OCI-LY1 (cell line): Measurements from ENCODE around the gene CPSF4L.

Source experiments
- H2AFZ ChIP-seq: fragments of 200-600 bp; sonication (generic), shearing (Covaris generic); 2 replicates; pipeline ENCODE4 v1.6.0; 2014; ENCODE audit warnings: antibody characterized with exemption, mild to moderate bottlenecking, low read length
- H3F3A ChIP-seq: fragments of 200-600 bp; sonication (generic), shearing (Covaris generic); 2 replicates; pipeline ENCODE4 v1.6.0; 2014; ENCODE audit warnings: mild to moderate bottlenecking, antibody characterized with exemption, low read length, moderate library complexity; ENCODE audit not compliant: insufficient read depth
- H3K27ac ChIP-seq: fragments of 200-600 bp; sonication (generic); 2 replicates; pipeline ENCODE4 v1.5.1; 2014; ENCODE audit warnings: low read length, mixed run types, mild to moderate bottlenecking, low read depth; ENCODE audit not compliant: poor library complexity, severe bottlenecking
- H3K27me3 ChIP-seq: fragments of 200-600 bp; sonication (generic); 2 replicates; pipeline ENCODE4 v1.6.0; 2014; ENCODE audit warnings: antibody characterized with exemption, mild to moderate bottlenecking, low read length, moderate library complexity; ENCODE audit not compliant: insufficient read depth
- H3K36me3 ChIP-seq: fragments of 200-600 bp; sonication (generic); 2 replicates; pipeline ENCODE4 v1.6.1; 2014; ENCODE audit warnings: mild to moderate bottlenecking, antibody characterized with exemption, low read length, moderate library complexity, mixed read lengths; ENCODE audit not compliant: insufficient read depth
- H3K4me1 ChIP-seq: fragments of 200-600 bp; sonication (generic); 2 replicates; pipeline ENCODE4 v1.5.1; 2014; ENCODE audit warnings: mild to moderate bottlenecking, low read length, moderate library complexity; ENCODE audit not compliant: insufficient read depth, severe bottlenecking
- H3K4me2 ChIP-seq: fragments of 200-600 bp; sonication (generic), shearing (Covaris generic); 2 replicates; pipeline ENCODE4 v1.6.1; 2014; ENCODE audit warnings: low read length
- H3K4me3 ChIP-seq: fragments of 200-600 bp; sonication (generic); 2 replicates; pipeline ENCODE4 v1.5.1; 2014; ENCODE audit warnings: low read length, low read depth, mild to moderate bottlenecking, mixed read lengths; ENCODE audit not compliant: poor library complexity, severe bottlenecking
- H3K79me2 ChIP-seq: fragments of 200-600 bp; shearing (Covaris generic); 2 replicates; pipeline ENCODE4 v1.6.1; 2016; ENCODE audit warnings: mixed run types, low read length, mixed read lengths; ENCODE audit not compliant: insufficient read depth
- H3K9ac ChIP-seq: fragments of 200-600 bp; sonication (generic), shearing (Covaris generic); 2 replicates; pipeline ENCODE4 v1.6.1; 2014; ENCODE audit warnings: mild to moderate bottlenecking, low read length, mixed read lengths
- H3K9me2 ChIP-seq: fragments of 200-600 bp; sonication (generic), shearing (Covaris generic); 2 replicates; pipeline ENCODE4 v1.6.1; 2014; ENCODE audit warnings: low read depth, mild to moderate bottlenecking, low read length, mixed read lengths
- H3K9me3 ChIP-seq: fragments of 200-600 bp; shearing (Covaris generic); 2 replicates; pipeline ENCODE4 v1.6.1; 2014; ENCODE audit warnings: low read length, mixed read lengths
- H4K20me1 ChIP-seq: fragments of 200-600 bp; sonication (generic), shearing (Covaris generic); 2 replicates; pipeline ENCODE4 v1.6.0; 2016; ENCODE audit warnings: mild to moderate bottlenecking, low read length; ENCODE audit not compliant: insufficient read depth
- EZH2 ChIP-seq: fragments of 200-600 bp; sonication (generic), shearing (Covaris generic); IDR thresholded peaks from 2 replicates; pipeline ENCODE4 v1.8.0; 2017; ENCODE audit warnings: borderline replicate concordance, mixed run types, mild to moderate bottlenecking, antibody characterized with exemption, low read length, moderate library complexity, mixed read lengths
- TF ChIP-seq, protein P1 (sequence below): fragments of 200-600 bp; sonication (generic), shearing (Covaris generic); IDR thresholded peaks from 2 replicates; pipeline ENCODE4 v1.5.1; 2017; ENCODE audit warnings: mild to moderate bottlenecking, antibody characterized with exemption, low read length, moderate library complexity, mixed read lengths

The CPSF4L gene

DNA sequence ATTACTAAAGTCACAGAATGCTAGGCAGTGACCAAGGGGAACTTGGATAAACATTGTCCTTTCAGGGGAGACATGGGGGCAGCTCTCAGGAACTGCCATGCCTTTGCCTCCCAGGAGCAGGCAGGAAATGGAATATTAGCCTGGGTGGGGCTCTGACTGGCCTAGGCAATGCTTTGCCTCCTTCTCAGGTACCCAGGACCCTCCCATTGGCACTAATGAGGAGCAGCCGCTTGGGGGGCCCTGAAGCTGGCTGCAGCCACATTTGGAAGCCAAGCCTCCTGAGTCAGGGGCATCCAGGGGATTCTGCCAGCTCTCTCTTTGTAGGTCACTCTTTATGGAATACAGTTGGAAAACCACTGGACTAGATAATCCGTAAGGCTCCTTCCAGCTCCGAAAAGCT, 5.5 kb downstream of the CPSF4L start:
- H3K9ac ChIP-seq, result no peak overlapping the region
- H3K27me3 ChIP-seq, result no peaks in the 10 kb centered on the region
- no peaks in the 10 kb centered on the region for H3F3A ChIP-seq
- H3K4me3 ChIP-seq, result no peak overlapping the region
- TF ChIP-seq, protein P1, sequence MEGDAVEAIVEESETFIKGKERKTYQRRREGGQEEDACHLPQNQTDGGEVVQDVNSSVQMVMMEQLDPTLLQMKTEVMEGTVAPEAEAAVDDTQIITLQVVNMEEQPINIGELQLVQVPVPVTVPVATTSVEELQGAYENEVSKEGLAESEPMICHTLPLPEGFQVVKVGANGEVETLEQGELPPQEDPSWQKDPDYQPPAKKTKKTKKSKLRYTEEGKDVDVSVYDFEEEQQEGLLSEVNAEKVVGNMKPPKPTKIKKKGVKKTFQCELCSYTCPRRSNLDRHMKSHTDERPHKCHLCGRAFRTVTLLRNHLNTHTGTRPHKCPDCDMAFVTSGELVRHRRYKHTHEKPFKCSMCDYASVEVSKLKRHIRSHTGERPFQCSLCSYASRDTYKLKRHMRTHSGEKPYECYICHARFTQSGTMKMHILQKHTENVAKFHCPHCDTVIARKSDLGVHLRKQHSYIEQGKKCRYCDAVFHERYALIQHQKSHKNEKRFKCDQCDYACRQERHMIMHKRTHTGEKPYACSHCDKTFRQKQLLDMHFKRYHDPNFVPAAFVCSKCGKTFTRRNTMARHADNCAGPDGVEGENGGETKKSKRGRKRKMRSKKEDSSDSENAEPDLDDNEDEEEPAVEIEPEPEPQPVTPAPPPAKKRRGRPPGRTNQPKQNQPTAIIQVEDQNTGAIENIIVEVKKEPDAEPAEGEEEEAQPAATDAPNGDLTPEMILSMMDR, result no peak
- TF ChIP-seq EZH2, result no peak
- H3K36me3 ChIP-seq, result no peaks in the 10 kb centered on the region
- H3K9me3 ChIP-seq, result no peaks in the 10 kb centered on the region
- H3K4me2 ChIP-seq, result no peak overlapping the region
- H3K27ac ChIP-seq, result no peak overlapping the region
- H3K79me2 ChIP-seq, result no peaks in the 10 kb centered on the region
- no peaks in the 10 kb centered on the region for H4K20me1 ChIP-seq
- no peaks in the 10 kb centered on the region for H3K9me2 ChIP-seq
- no peaks in the 10 kb centered on the region for H3K4me1 ChIP-seq
- H2AFZ ChIP-seq, result no peak overlapping the region

DNA sequence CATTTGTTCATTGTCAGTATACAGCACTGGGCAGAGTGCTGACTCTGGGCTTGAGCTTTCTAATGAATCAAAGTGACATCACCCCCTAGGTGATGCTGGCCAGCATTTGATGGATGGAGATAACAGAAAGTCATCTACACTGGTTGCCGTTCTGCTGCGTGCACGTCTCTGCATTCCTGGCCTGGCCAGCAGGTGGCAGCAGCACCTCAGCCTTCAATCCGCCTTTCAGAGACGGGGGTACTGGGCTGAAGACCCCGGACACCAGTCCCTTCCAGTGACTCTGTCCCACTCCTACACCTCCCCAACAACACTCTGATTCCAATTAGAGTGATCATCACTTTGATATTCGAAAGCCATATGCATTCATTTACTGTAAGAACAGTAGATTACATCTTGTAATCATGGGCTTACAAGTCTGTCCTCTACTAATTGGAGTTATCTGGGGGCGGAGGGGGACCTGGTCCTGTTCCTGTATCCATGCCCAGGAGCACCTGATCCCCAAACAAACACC, 6.0 kb downstream of the CPSF4L start:
- Histone ChIP-seq H3K9me2 (no peaks in the 10 kb centered on the region), H3F3A (no peaks in the 10 kb centered on the region), H3K9me3 (no peaks in the 10 kb centered on the region), H4K20me1 (no peaks in the 10 kb centered on the region), H3K9ac (no peak overlapping the region), H3K36me3 (no peaks in the 10 kb centered on the region), H3K27ac (no peak overlapping the region), H3K27me3 (no peaks in the 10 kb centered on the region), H3K4me2 (no peak overlapping the region), H2AFZ (no peak overlapping the region), H3K4me1 (no peaks in the 10 kb centered on the region), H3K4me3 (no peak overlapping the region), H3K79me2 (no peaks in the 10 kb centered on the region)
- TF ChIP-seq EZH2, result no peak
- TF ChIP-seq, protein P1, result peak; percentile 98

DNA sequence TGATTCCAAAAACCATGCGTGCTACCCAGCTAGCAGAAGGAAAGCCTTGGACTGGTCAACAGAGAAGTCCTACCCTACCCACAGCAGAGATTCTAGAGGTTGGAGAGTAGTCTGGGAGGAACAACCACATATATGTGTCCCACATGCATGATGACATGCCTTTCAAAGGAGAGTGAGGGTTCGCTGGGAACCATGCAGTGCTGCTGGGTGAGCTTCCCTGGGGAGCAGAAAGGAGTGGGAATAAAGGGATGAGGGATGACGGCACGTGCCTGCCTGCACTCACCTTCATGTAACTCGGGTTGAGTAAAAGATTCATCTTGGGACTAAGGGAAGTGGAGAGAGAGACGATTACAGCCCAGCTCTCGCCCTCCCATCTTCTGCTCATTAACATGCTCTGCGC, 9.8 kb downstream of the CPSF4L start:
- H3K4me3 ChIP-seq, result no peak overlapping the region
- H3K9ac ChIP-seq, result no peak overlapping the region
- no peaks in the 10 kb centered on the region for H4K20me1 ChIP-seq
- no peak overlapping the region for H2AFZ ChIP-seq
- H3K9me2 ChIP-seq, result no peaks in the 10 kb centered on the region
- no peaks in the 10 kb centered on the region for H3F3A ChIP-seq
- H3K9me3 ChIP-seq, result no peaks in the 10 kb centered on the region
- H3K4me1 ChIP-seq, result no peaks in the 10 kb centered on the region
- H3K79me2 ChIP-seq, result no peaks in the 10 kb centered on the region
- H3K36me3 ChIP-seq, result peaks cover 18% of the 10 kb centered on the region; the same call in 1 of the 2 replicates
- H3K4me2 ChIP-seq, result no peak overlapping the region
- no peaks in the 10 kb centered on the region for H3K27me3 ChIP-seq
- TF ChIP-seq EZH2, result no peak
- TF ChIP-seq, protein P1, result no peak
- H3K27ac ChIP-seq, result no peak overlapping the region
